Stimulated activated CD4-positive, alpha-beta T cell treated with anti-CD3 and anti-CD28 coated beads, Interleukin-12 subunit alpha, Interleukin-12 subunit beta, amount 100 ng/mL, for 4 hours (primary cell): ENCODE data around the gene CYSLTR2.
"Not testable (repeated sequence)": the region's sequence is repeated elsewhere in the genome, so short reads cannot be mapped to it uniquely, and the experiment has no call there.

Experiments used
- DNase-seq: peaks from one replicate; pipeline ENCODE4 v3.0.0-alpha.2; 2020

Gene CYSLTR2

GRCh38 chr13:48696676-48697075 lies 42.9 kb downstream of the CYSLTR2 start:
- DNase-seq: not testable (repeated sequence)

GRCh38 chr13:48707405-48707804 lies 53.7 kb downstream of the CYSLTR2 start:
- no peak for DNase-seq

GRCh38 chr13:48708764-48709163 lies 55.0 kb downstream of the CYSLTR2 start:
- no peak for DNase-seq

GRCh38 chr13:48709213-48709612 lies 55.5 kb downstream of the CYSLTR2 start:
- no peak for DNase-seq

- DNase-seq: no peak
Measured at GRCh38 chr13:48710160-48710559, 56.4 kb downstream of the CYSLTR2 start.

- DNase-seq: no peak
Measured at GRCh38 chr13:48712141-48712540, 58.4 kb downstream of the CYSLTR2 start.

- no peak for DNase-seq
Measured at GRCh38 chr13:48715977-48716376, 62.2 kb downstream of the CYSLTR2 start.

GRCh38 chr13:48720621-48721020 lies 66.9 kb downstream of the CYSLTR2 start:
- no peak for DNase-seq

- no peak for DNase-seq
Measured at GRCh38 chr13:48723168-48723567, 69.4 kb downstream of the CYSLTR2 start.

GRCh38 chr13:48725271-48725670 lies 71.5 kb downstream of the CYSLTR2 start:
- no peak for DNase-seq

GRCh38 chr13:48726711-48727110 lies 73.0 kb downstream of the CYSLTR2 start:
- no peak for DNase-seq

- no peak for DNase-seq
Measured at GRCh38 chr13:48727241-48728011, 73.7 kb downstream of the CYSLTR2 start.

GRCh38 chr13:48728226-48728625 lies 74.5 kb downstream of the CYSLTR2 start:
- DNase-seq: no peak

GRCh38 chr13:48728876-48729275 lies 75.1 kb downstream of the CYSLTR2 start:
- no peak for DNase-seq

GRCh38 chr13:48729856-48730255 lies 76.1 kb downstream of the CYSLTR2 start:
- DNase-seq: no peak

- DNase-seq: no peak
Measured at GRCh38 chr13:48731001-48731658, 77.4 kb downstream of the CYSLTR2 start.

GRCh38 chr13:48731957-48732569 lies 78.3 kb downstream of the CYSLTR2 start:
- DNase-seq: peak; percentile 61

- no peak for DNase-seq
Measured at GRCh38 chr13:48733739-48734335, 80.1 kb downstream of the CYSLTR2 start.

- DNase-seq: no peak
Measured at GRCh38 chr13:48735571-48735970, 81.8 kb downstream of the CYSLTR2 start.

- DNase-seq: no peak
Measured at GRCh38 chr13:48737689-48738088, 84.0 kb downstream of the CYSLTR2 start.

- DNase-seq: no peak
Measured at GRCh38 chr13:48738311-48738710, 84.6 kb downstream of the CYSLTR2 start.

GRCh38 chr13:48739386-48739964 lies 85.7 kb downstream of the CYSLTR2 start:
- DNase-seq: no peak

- DNase-seq: no peak
Measured at GRCh38 chr13:48741377-48741776, 87.6 kb downstream of the CYSLTR2 start.
